HG02973 (cell line): ENCODE measurements around the gene SHC1.
A peak's percentile ranks its signal among the peaks of the same experiment; 100 is the strongest.

Experiments
- ATAC-seq: cut with Tn5 transposase; IDR thresholded peaks from one replicate; pipeline ENCODE4 v1.9.1; 2021; ENCODE audit warnings: moderate library complexity; ENCODE audit not compliant: unreplicated experiment

The SHC1 gene

GRCh38 chr1:154958681-154959425 is 11.7 kb downstream of the SHC1 start:
- no peak for ATAC-seq

- no peak for ATAC-seq
These were observed 12.5 kb downstream of the SHC1 start for GRCh38 chr1:154958036-154958435.

GRCh38 chr1:154957091-154957657 is 13.4 kb downstream of the SHC1 start:
- no peak for ATAC-seq

GRCh38 chr1:154956544-154956941 is 14.0 kb downstream of the SHC1 start:
- ATAC-seq: no peak

GRCh38 chr1:154955718-154956543 is 14.6 kb downstream of the SHC1 start, which contains the start of gene PBXIP1:
PBXIP1 (minus strand) TSS chr1:154956099; CDS start chr1:154953721, 2,378 bp downstream.
- ATAC-seq: peak; percentile 42

- peak; percentile 64 for ATAC-seq
These were observed 15.4 kb downstream of the SHC1 start for GRCh38 chr1:154955039-154955717.

GRCh38 chr1:154954541-154954940 is 16.0 kb downstream of the SHC1 start:
- no peak for ATAC-seq

- ATAC-seq: no peak
These were observed 16.9 kb downstream of the SHC1 start for GRCh38 chr1:154953611-154954038.

GRCh38 chr1:154952664-154953063 is 17.9 kb downstream of the SHC1 start:
- no peak for ATAC-seq

GRCh38 chr1:154951901-154952657 is 18.5 kb downstream of the SHC1 start:
- ATAC-seq: no peak

- ATAC-seq: no peak
These were observed 22.5 kb downstream of the SHC1 start for GRCh38 chr1:154948079-154948478.

GRCh38 chr1:154945962-154946850 is 24.3 kb downstream of the SHC1 start:
- ATAC-seq: no peak

- ATAC-seq: no peak
These were observed 25.2 kb downstream of the SHC1 start for GRCh38 chr1:154945160-154945961.

GRCh38 chr1:154944401-154945159 is 26.0 kb downstream of the SHC1 start:
- no peak for ATAC-seq

- ATAC-seq: no peak
These were observed 26.7 kb downstream of the SHC1 start for GRCh38 chr1:154943649-154944400.

- no peak for ATAC-seq
These were observed 29.1 kb downstream of the SHC1 start for GRCh38 chr1:154941333-154942013.
